HG03108 (cell line): ENCODE results near the gene AURKAIP1.
A peak's percentile ranks its signal among the peaks of the same experiment; 100 is the strongest.

Experiments used
- ATAC-seq: cut with Tn5 transposase; IDR thresholded peaks from one replicate; pipeline ENCODE4 v1.9.1; 2021; ENCODE audit warnings: moderate library complexity; ENCODE audit not compliant: unreplicated experiment

The AURKAIP1 gene

DNA sequence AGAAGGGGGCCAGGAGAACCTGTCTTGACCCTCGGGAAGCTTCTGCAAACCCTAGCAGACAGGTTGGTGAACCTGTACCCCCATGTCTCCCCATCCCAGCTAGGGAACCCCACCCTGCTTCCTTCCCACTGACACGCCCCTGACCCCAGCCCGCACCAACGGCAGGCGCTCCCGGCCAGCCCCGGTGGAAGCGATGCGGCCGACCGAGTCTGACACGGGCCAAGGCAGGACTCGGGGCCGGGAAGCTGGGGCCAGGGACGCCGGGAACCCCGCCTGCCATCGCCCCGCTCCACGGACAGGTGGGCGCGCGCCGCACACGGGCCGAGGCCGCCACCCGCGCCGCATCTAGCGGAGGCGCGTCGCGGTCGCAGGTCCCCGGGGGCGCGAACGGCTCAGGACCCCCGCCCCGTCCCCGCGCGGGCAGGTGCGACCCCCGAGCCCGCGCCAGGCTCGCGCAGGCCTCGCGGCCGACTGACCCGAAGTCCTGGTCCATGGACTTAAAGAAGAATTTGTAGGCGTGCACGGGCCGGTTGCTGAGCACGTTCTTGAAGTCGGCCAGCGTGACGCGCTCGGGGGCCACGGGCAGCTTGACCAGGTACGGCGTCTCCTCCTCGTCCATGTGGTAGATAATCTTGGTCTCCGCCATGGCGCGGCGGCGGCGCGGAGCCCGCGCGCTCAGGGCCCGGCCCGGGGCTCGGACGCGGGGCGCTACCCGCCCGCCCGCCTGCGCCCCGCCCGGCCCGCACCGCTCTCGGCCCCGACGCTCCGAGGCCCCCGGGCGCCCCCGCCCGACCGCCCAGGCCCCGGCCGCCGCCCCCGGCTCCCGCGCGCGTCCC, 26.4 kb downstream of the AURKAIP1 start:
- ATAC-seq, result peak; percentile 25

- ATAC-seq, result no peak
Measured at GRCh38 chr1:1347663-1348419, 27.2 kb downstream of the AURKAIP1 start.

DNA sequence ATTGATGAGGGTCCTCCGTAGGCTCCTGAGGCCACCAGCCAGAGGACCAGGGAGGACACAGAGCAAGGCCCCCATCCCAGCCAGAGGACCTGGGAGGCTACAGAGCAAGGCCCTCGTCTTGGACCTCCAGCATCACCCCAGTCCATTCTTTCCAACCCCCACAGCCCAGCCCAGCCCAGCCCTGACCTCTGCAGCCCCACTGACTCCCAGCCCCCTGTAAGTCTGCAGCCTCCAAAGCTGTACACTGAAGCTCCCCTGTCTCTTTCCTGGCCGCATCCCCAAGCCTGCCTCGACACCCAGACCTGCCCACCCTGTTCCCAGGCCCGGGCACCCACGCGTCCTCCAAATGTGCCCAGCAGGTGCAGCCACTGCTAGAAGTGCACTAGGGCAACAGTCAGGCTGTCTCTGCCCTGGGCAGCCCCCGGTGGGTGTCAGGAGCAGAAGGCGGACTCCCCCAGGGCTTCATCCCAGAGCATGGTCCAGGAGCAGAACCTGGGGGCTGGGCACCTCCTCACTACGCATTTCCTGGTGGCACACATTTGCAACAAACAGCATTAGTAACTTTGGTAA, 27.9 kb downstream of the AURKAIP1 start:
- ATAC-seq, result no peak

GRCh38 chr1:1346501-1346890, 28.5 kb downstream of the AURKAIP1 start:
- no peak for ATAC-seq

DNA sequence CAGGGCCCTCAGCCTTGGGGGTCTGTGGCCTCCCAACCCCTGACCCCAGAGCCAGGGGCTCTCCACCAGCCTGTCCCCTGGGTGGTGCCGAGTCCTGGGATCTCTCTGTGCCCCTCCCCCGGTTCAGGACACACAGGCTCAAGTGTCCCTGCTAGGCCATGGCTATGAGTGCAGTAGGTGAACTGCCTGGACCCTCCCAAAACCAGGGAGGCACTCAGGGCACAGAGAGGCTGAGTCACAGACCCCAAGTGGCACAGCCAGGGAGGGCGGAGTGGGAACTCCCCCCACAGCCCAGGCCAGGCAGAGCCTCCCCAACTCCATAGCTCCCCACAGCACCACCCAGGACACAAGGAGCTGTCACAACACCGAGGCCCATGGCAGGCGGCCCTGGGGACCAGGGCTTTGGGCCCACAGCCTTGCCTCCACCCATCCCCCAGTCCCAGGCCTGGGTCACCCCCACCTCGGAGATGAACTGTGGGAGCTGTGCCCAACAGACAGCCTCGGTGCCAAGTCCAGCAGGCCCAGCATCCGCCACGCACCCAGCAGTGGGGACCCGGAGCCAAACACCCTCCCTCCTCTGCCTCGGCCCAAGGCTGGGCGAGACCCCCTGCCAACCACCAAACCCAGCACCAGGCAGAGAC, 29.0 kb downstream of the AURKAIP1 start:
- ATAC-seq, result no peak

- ATAC-seq, result no peak
Measured at GRCh38 chr1:1345384-1345783, 29.6 kb downstream of the AURKAIP1 start.

- ATAC-seq, result no peak
Measured at GRCh38 chr1:1344655-1345361, 30.2 kb downstream of the AURKAIP1 start.

DNA sequence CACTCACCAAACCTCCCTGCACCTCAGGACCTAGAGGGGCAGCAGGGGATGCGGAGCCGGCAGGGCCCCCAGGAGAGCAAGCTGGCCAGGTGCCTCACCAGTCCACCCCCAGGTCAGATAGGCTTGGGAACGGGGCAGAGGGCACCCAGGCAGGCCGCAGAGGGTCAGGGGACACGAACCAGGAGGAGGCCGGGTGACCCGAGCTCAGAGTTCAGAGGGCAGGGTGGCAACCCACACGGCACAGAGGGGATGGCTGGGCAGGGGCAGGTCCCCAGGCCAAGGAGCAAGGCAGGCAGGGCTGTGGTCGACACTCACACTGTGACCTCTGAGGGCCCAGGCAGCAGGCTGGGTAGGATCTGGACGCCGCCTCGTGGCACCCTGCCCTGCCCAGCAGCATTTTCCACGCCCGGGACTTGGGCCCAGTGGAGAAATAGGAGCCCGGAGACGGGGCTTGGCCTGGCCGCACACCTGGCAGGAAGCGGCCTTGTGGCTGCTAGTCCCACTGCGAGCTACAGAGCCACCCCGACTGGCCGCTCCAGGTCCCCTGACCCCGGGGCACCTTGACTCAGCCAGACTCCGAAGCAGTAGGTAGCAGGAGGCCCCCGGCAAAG, 31.1 kb downstream of the AURKAIP1 start:
- no peak for ATAC-seq

GRCh38 chr1:1342584-1343115, 32.4 kb downstream of the AURKAIP1 start:
- ATAC-seq, result no peak

- no peak for ATAC-seq
Measured at GRCh38 chr1:1342061-1342562, 32.9 kb downstream of the AURKAIP1 start.

DNA sequence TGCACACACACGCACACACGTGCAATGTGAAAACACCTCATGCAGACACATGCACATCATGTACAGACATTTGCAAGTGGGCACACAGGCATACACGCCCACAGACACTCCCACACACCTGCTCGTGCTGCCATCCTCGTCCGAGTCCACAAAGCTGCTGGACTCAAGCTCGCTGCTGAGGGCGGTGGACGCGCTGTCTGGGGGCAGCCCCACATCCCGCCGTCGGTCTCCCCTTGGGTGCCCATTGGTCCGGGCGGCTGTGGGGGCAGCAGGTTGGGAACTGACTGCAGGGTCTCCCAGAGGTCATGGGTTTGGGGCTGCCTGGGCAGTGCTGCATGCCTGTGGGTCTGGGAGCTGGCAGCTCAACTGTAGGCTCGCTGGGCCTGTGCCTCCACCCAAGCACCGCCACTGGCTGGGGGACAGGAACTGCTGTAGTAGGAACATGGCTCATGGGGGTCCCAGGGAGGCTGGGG, 33.4 kb downstream of the AURKAIP1 start:
- no peak for ATAC-seq

DNA sequence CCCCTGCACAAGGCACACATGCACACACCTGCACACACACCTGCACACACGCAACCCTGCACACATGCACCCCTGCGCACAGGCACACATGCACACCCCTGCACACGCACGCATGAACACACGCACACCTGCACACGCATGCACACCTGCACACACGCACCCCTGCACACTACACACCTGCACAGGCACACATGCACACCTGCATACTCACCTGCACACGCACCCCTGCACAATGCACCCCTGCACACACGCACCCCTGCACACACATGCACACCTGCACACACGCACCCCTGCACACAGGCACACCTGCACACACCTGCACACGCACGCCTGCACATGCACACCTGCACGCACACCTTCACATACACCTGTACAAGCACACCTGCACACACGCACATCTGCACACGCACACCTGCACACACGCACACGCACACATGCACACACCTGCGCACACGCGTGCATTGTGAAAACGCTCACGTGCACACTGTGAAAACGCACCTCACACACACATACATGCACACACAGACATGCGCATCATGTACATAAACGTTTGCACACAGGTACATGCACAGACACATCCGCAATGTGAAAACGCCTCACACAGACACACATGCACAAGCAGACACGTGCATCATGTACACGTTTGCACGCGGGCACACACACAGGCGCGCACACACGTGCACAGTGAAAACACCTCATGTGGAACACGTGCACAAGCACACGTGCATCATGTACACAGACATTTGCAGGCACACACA, 34.0 kb downstream of the AURKAIP1 start:
- no peak for ATAC-seq

DNA sequence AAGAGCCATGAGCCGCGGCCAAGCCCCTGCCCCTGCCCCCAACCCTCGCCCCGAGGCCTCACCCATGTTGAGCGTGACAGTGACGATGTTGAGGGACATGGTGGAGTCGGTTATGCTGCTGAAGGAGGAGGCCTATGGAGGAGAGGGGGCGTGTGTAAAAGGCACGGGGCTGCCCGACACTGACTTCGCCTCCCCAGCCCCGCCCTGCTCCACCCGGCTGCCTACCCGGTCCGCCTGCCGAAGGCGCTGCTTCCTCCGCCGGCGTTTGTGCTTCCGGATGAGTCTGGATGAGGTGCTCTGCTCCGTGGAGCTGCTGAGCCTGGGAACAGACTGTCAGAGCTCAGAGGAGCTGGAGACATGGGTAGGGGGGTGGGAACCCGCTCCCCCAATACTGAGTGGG, 34.8 kb downstream of the AURKAIP1 start:
- no peak for ATAC-seq

DNA sequence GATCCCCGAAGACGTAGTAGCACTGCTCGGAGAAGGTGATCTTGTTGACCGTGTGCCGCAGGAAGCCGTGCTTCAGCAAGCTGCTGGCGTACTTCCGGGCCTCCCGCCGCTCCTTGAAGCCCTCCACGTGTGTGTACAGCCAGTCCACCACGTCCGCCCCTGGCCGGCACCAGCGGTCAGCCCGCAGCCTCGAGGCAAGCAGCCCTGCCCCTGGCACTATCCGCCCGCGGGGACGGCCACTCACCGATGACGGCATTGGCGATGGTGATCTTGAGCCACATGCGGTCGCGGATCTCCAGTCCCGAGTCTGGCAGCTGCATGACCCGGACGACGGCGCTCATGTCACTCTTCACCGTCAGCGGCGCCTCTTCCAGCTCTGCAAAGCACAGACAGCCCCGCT, 36.7 kb downstream of the AURKAIP1 start:
- no peak for ATAC-seq

DNA sequence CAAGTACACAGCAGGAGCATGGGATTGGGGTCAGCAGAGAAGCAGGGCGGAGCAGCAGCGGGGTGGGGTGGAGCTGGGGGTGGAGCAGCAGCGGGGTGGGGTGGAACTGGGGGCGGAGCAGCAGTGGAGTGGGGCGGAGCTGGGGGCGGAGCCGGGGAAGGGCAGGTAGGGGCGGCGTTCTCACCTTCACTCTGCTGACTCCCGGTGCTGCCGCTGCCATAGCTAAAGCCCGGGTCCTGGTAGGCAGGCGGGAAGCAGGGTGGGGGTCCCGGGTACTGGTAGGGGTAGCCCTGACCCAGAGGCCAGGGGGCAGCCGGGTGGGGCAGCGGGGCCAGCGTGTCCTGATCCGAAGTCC, 37.2 kb downstream of the AURKAIP1 start:
- ATAC-seq, result no peak

GRCh38 chr1:1336931-1337792, 37.8 kb downstream of the AURKAIP1 start:
- no peak for ATAC-seq

GRCh38 chr1:1336446-1336845, 38.6 kb downstream of the AURKAIP1 start:
- ATAC-seq, result no peak

DNA sequence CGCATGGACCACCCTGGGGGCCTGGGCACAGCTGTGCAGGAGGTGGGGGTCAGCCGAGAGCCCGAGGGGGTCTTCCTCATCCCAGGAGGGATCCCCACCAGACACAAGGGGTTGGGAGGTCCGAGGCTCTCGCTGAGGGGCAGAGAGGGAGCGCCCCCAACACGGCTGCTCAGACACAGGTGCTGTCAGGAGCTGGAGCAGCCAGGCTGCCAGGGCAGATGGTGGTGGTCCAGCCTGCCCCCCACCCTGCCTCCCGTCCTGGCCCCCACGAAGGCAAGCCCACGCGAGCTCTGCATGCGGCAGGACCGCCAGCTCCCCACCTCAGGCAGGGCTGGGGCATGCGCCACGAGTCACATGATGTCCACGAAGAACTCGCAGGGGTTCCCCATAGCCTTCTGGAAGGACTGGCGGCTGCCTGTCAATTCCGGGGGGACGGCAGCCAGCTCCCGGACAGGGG, 39.2 kb downstream of the AURKAIP1 start:
- ATAC-seq, result no peak
